HCT116 (cell line): ENCODE data around the gene B4GALT3. TPM values are rescaled to one million over a fixed set of nuclear protein-coding genes. Genes with fewer than 3 reads are reported as not detected.

Experiments used
- ATAC-seq: fragments of 200-7000 bp; cut with Tn5 transposase; 2 replicates; pipeline ENCODE4 v1.9.1; 2020; ENCODE audit warnings: mild to moderate bottlenecking, moderate library complexity
- BruUV-seq: library from RNA; stranded (reverse); fragments of 400-500 nt; replicated peaks from 2 replicates; lab custom pipeline; 2021; lab: Mats Ljungman, UMichigan
- CTCF ChIA-PET: fragments of 300-600 bp; sonication (Branson Sonifier 250); formaldehyde crosslinking; loops from one replicate; lab custom pipeline; 2021; ENCODE audit warnings: antibody characterized with exemption; lab: Charles Lee
- POLR2A ChIA-PET: fragments of 300-600, 350-600 bp; sonication (Branson Sonifier 250); formaldehyde crosslinking; loops from one replicate; lab custom pipeline; 2021; ENCODE audit warnings: antibody characterized with exemption; lab: Charles Lee
- RAD21 ChIA-PET, 2 experiments: fragments of 300-600 bp; sonication (Branson Sonifier 250); formaldehyde crosslinking; loops; one replicate each; lab custom pipeline; 2023; ENCODE audit warnings: low total read pairs in 2 of 2; ENCODE audit not compliant: uncharacterized antibody in 2 of 2, unreplicated experiment in 2 of 2, low non-redundant PET in 1 of 2; lab: Charles Lee
- DNase-seq: peaks from one replicate; pipeline ENCODE4 v3.0.0-alpha.2; 2010; ENCODE audit warnings: low read depth, low spot score
- H2AFZ ChIP-seq: fragments of 200-600 bp; shearing (Covaris generic), sonication (generic); 2 replicates; pipeline ENCODE4 v1.6.1; 2017; ENCODE audit warnings: low read depth, mixed run types, mixed read lengths, antibody characterized with exemption, low read length; ENCODE audit not compliant: poor library complexity, severe bottlenecking
- H3K27ac ChIP-seq: 2 replicates; pipeline ENCODE4 v1.5.1; 2012; ENCODE audit warnings: low read depth, low read length
- H3K27me3 ChIP-seq: fragments of 200-600 bp; sonication (generic); 2 replicates; pipeline ENCODE4 v1.6.1; 2016; ENCODE audit warnings: mixed run types, low read length, mixed read lengths; ENCODE audit not compliant: insufficient read depth
- H3K36me3 ChIP-seq, 2 experiments: fragments of 200-500 bp in 1 of 2; fragments of 200-600 bp in 1 of 2; sonication (Bioruptor generic) in 1 of 2; sonication (generic) in 1 of 2; 2 replicates each; pipeline versions ENCODE4 v1.5.1 to v1.6.1; 2014 to 2016; ENCODE audit warnings: low read length in 2 of 2, inconsistent platforms in 1 of 2, mixed read lengths in 1 of 2, mixed run types in 1 of 2; ENCODE audit not compliant: insufficient read depth in 2 of 2, control insufficient read depth in 1 of 2
- H3K4me1 ChIP-seq, 2 experiments: fragments of 200-600 bp in 1 of 2; sonication (generic) in 1 of 2; 2 replicates each; pipeline versions ENCODE4 v1.5.1 to v1.6.1; 2012 to 2017; ENCODE audit warnings: low read length in 2 of 2, inconsistent platforms in 1 of 2, mild to moderate bottlenecking in 1 of 2, mixed read lengths in 1 of 2, mixed run types in 1 of 2, moderate library complexity in 1 of 2; ENCODE audit not compliant: insufficient read depth in 2 of 2, control insufficient read depth in 1 of 2
- H3K4me2 ChIP-seq: fragments of 200-600 bp; sonication (generic); 2 replicates; pipeline ENCODE4 v1.6.1; 2017; ENCODE audit warnings: mixed run types, low read length, mixed read lengths
- H3K4me3 ChIP-seq, 2 experiments: fragments of 200-600 bp in 1 of 2; sonication (generic) in 1 of 2; replicated peaks in 1 of 2; 2 replicates each; pipeline ENCODE4 v1.5.1; 2011 to 2016; ENCODE audit warnings: low read length in 2 of 2, control low read depth in 1 of 2, low read depth in 1 of 2, mild to moderate bottlenecking in 1 of 2, mixed read lengths in 1 of 2, mixed run types in 1 of 2
- H3K79me2 ChIP-seq: fragments of 200-600 bp; sonication (generic); 2 replicates; pipeline ENCODE4 v1.6.1; 2017; ENCODE audit warnings: mild to moderate bottlenecking, mixed run types, low read length, moderate library complexity, mixed read lengths; ENCODE audit not compliant: insufficient read depth
- H3K9ac ChIP-seq: fragments of 200-600 bp; sonication (generic); 2 replicates; pipeline ENCODE4 v1.6.1; 2016; ENCODE audit warnings: low read length, mixed read lengths
- H3K9me2 ChIP-seq: fragments of 200-600 bp; sonication (generic), shearing (Covaris generic); 2 replicates; pipeline ENCODE4 v1.6.1; 2017; ENCODE audit warnings: mixed run types, mild to moderate bottlenecking, moderate library complexity; ENCODE audit not compliant: insufficient read depth
- H3K9me3 ChIP-seq, 2 experiments: fragments of 200-500 bp in 1 of 2; fragments of 200-600 bp in 1 of 2; sonication (Bioruptor generic) in 1 of 2; sonication (generic) in 1 of 2; 2 replicates each; pipeline ENCODE4 v1.6.1; 2014 to 2017; ENCODE audit warnings: low read length in 2 of 2, mixed read lengths in 2 of 2, inconsistent platforms in 1 of 2, low read depth in 1 of 2, mild to moderate bottlenecking in 1 of 2, mixed run types in 1 of 2, moderate library complexity in 1 of 2; ENCODE audit not compliant: control insufficient read depth in 1 of 2, insufficient read depth in 1 of 2
- H4K20me1 ChIP-seq: fragments of 200-600 bp; sonication (generic), shearing (Covaris generic); 2 replicates; pipeline ENCODE4 v1.6.1; 2017; ENCODE audit warnings: mixed run types, mild to moderate bottlenecking, moderate library complexity; ENCODE audit not compliant: insufficient read depth
- ATF3 ChIP-seq: IDR thresholded peaks from 2 replicates; pipeline ENCODE4 v1.6.1; 2012
- CEBPB ChIP-seq: IDR thresholded peaks from 2 replicates; pipeline ENCODE4 v1.6.1; 2012; ENCODE audit warnings: low read depth
- FOSL1 ChIP-seq: IDR thresholded peaks from 2 replicates; pipeline ENCODE4 v1.6.1; 2012; ENCODE audit warnings: low read depth
- MAX ChIP-seq: IDR thresholded peaks from 2 replicates; pipeline ENCODE4 v1.6.1; 2012
- POLR2A ChIP-seq: IDR thresholded peaks from 2 replicates; pipeline ENCODE4 v1.7.0; 2011; ENCODE audit warnings: borderline replicate concordance; ENCODE audit not compliant: insufficient read depth, insufficient read length; ENCODE audit errors: extremely low read depth
- POLR2AphosphoS5 ChIP-seq: IDR thresholded peaks from 2 replicates; pipeline ENCODE4 v1.6.1; 2011; ENCODE audit warnings: mild to moderate bottlenecking, low read depth, low read length, moderate library complexity
- RAD21 ChIP-seq: IDR thresholded peaks from 2 replicates; pipeline ENCODE4 v1.6.1; 2012; ENCODE audit warnings: low read depth, mild to moderate bottlenecking
- REST ChIP-seq: IDR thresholded peaks from 2 replicates; pipeline ENCODE4 v1.6.1; 2012; ENCODE audit warnings: low read depth
- SIN3A ChIP-seq: IDR thresholded peaks from 2 replicates; pipeline ENCODE4 v1.6.1; 2012; ENCODE audit warnings: low read depth
- YY1 ChIP-seq: IDR thresholded peaks from 2 replicates; pipeline ENCODE4 v1.6.1; 2011; ENCODE audit warnings: low read length, low read depth, moderate library complexity, mild to moderate bottlenecking; ENCODE audit not compliant: insufficient replicate concordance; ENCODE audit errors: extremely low read depth
- ZFX ChIP-seq: fragments of 450-650 bp; IDR thresholded peaks from 2 replicates; pipeline ENCODE4 v1.6.1; 2017
- ZNF274 ChIP-seq: fragments of 200-500 bp; sonication (Bioruptor generic); IDR thresholded peaks from 2 replicates; pipeline ENCODE4 v1.6.1; 2014; ENCODE audit warnings: mild to moderate bottlenecking, low read depth, low read length, inconsistent platforms
- intact Hi-C: fragments of 100-400 bp; cut with micrococcal nuclease; formaldehyde crosslinking; loops from 2 replicates; pipeline ENCODE4 v1.10.0; 2022
- total RNA-seq: library from RNA; stranded (reverse); gene quantifications from one replicate; pipeline ENCODE4 v1.2.1, GENCODE V29; 2021; ENCODE audit not compliant: unreplicated experiment

The B4GALT3 gene
- total RNA-seq, 1 experiment from 2014 or later = 53.7 TPM

GRCh38 chr1:161217831-161218230, 40.5 kb upstream of the B4GALT3 start:
- Histone ChIP-seq H3K36me3 (peaks cover 17% of the 10 kb centered on the region in 2 experiments; a peak in 3 of 4 replicates), H3K27me3 (no peaks in the 10 kb centered on the region), H3K4me3 (no peak overlapping the region), H3K27ac (no peak overlapping the region), H3K9me3 (no peaks in the 10 kb centered on the region), H3K9ac (no peak overlapping the region), H3K79me2 (no peaks in the 10 kb centered on the region), H3K9me2 (0 out of 2 replicates have a peak, but pooled peaks cover 3% of the 10 kb centered on the region), H3K4me2 (no peak overlapping the region), H2AFZ (no peak overlapping the region), H4K20me1 (no peaks in the 10 kb centered on the region), H3K4me1 (no peaks in the 10 kb centered on the region)
- ChIA-PET POLR2A (no interaction called here), RAD21 (no interaction called here)
- DNase-seq = no peak
- BruUV-seq = no TSS peak
- intact Hi-C loops = no loop called here
- TF ChIP-seq POLR2AphosphoS5 (no peak), RAD21 (no peak), CEBPB (no peak), REST (no peak), ZNF274 (no peak), ATF3 (no peak), YY1 (no peak), POLR2A (no peak), SIN3A (no peak), MAX (no peak), ZFX (no peak), FOSL1 (no peak)
- TF ChIP-seq, all 23 proteins: peak for 0
- ATAC-seq = no peak
- CTCF ChIA-PET = interaction anchor here (2.6 kb wide), 1 partner anchor 8 kb away, joined by 9 read pairs; the partner anchor contains the start of gene TOMM40L
